GM21737 (cell line): ENCODE data around the gene ATP5PD.
"Not testable (repeated sequence)": the region's sequence is repeated elsewhere in the genome, so short reads cannot be mapped to it uniquely, and the experiment has no call there.

Experiments
- ATAC-seq: cut with Tn5 transposase; IDR thresholded peaks from one replicate; pipeline ENCODE4 v1.9.1; 2021; ENCODE audit warnings: mild to moderate bottlenecking, moderate library complexity; ENCODE audit not compliant: unreplicated experiment

ATP5PD gene

GRCh38 chr17:75059369-75060345 is 12.9 kb upstream of the ATP5PD start:
- ATAC-seq, result no peak

- no peak for ATAC-seq
These were observed 5.2 kb upstream of the ATP5PD start for GRCh38 chr17:75051941-75052340.

- ATAC-seq, result no peak
These were observed 2.9 kb upstream of the ATP5PD start for GRCh38 chr17:75049706-75050105.

GRCh38 chr17:75049057-75049456 is 2.3 kb upstream of the ATP5PD start:
- ATAC-seq, result no peak

GRCh38 chr17:75048249-75048878 is 1.6 kb upstream of the ATP5PD start:
- ATAC-seq, result no peak

GRCh38 chr17:75047398-75048098 is 779 bp upstream of the ATP5PD start:
- ATAC-seq, result peak; percentile 1

- not testable (repeated sequence) for ATAC-seq
These were observed 793 bp downstream of the ATP5PD start for GRCh38 chr17:75045946-75046406.

- no peak for ATAC-seq
These were observed 2.1 kb downstream of the ATP5PD start for GRCh38 chr17:75044716-75045115.

GRCh38 chr17:75043789-75044188 is 3.0 kb downstream of the ATP5PD start:
- ATAC-seq, result not testable (repeated sequence)

GRCh38 chr17:75041656-75042280 is 5.0 kb downstream of the ATP5PD start:
- ATAC-seq, result no peak

GRCh38 chr17:75039238-75039637 is 7.5 kb downstream of the ATP5PD start:
- no peak for ATAC-seq

- ATAC-seq, result no peak
These were observed 10.0 kb downstream of the ATP5PD start for GRCh38 chr17:75036643-75037268.

GRCh38 chr17:75034236-75034908 is 12.4 kb downstream of the ATP5PD start:
- peak; percentile 61 for ATAC-seq

- peak; percentile 41 for ATAC-seq
These were observed 13.2 kb downstream of the ATP5PD start for GRCh38 chr17:75033346-75034235.

GRCh38 chr17:75032720-75033280 is 14.0 kb downstream of the ATP5PD start:
- no peak for ATAC-seq

- no peak for ATAC-seq
These were observed 14.6 kb downstream of the ATP5PD start for GRCh38 chr17:75031972-75032719.

- no peak for ATAC-seq
These were observed 16.6 kb downstream of the ATP5PD start for GRCh38 chr17:75030161-75030560.

- not testable (repeated sequence) for ATAC-seq
These were observed 20.1 kb downstream of the ATP5PD start for GRCh38 chr17:75026650-75027049.
